ENCODE measurements around the gene DENND1C. TPM values are rescaled to one million over a fixed set of nuclear protein-coding genes. Genes with fewer than 3 reads are reported as not detected.

The DENND1C gene
- total and polyA plus RNA-seq, 2 of the 8 experiments (the other 6 are each of a cell fraction or from before 2014, with no cell fraction given): 3.6 to 4.0 TPM

- Histone ChIP-seq H3K27me3 (replicated peaks in 1 of 4; ENCODE audit: control insufficient read depth in 3 of 4, extremely low read depth in 1 of 4, insufficient read depth in 3 of 4, low read length in 3 of 4) (no peaks in the 10 kb centered on the region; a peak in 1 of 7 replicates), H2BK120ac (replicated peaks; ENCODE audit: low read depth, low read length) (no peak overlapping the region), H4K20me1 (replicated peaks in 1 of 2; ENCODE audit: control insufficient read depth in 1 of 2, insufficient read depth in 2 of 2, low read length in 2 of 2) (peaks cover 0 to 14% of the 10 kb centered on the region in 2 experiments), H3K56ac (replicated peaks; ENCODE audit: insufficient read length, low read depth, low read length) (no peak overlapping the region), H3K9ac (replicated peaks in 1 of 4; ENCODE audit: extremely low read depth in 1 of 4, low read depth in 3 of 4, low read length in 3 of 4) (no peak overlapping the region), H3K18ac (ENCODE audit: extremely low read depth, low read length) (no peak overlapping the region), H3K23ac (ENCODE audit: insufficient read length) (no peak overlapping the region), H2BK15ac (ENCODE audit: low read length) (no peak overlapping the region), H2BK5ac (ENCODE audit: low read depth, low read length) (no peak overlapping the region), H3K23me2 (ENCODE audit: low read depth, low read length) (peaks cover 8% of the 10 kb centered on the region; the same call in 1 of the 2 replicates), H3K27ac (ENCODE audit: low read depth, low read length) (no peak overlapping the region), H3K79me1 (ENCODE audit: low read depth, low read length) (no peaks in the 10 kb centered on the region; the same call in 1 of the 2 replicates), H2BK12ac (ENCODE audit: low read depth, low read length) (no peak overlapping the region), H3K36me3 (ENCODE audit: control insufficient read depth in 2 of 4, insufficient read depth in 4 of 4, low read length in 3 of 4) (peaks cover 0 to 8% (median 3%) of the 10 kb centered on the region in 4 experiments; a peak in 2 of 8 replicates), H4K8ac (ENCODE audit: extremely low read depth, insufficient read depth, low read length) (no peak overlapping the region; the same call in 1 of the 2 replicates), H3K4me2 (ENCODE audit: insufficient read depth in 1 of 2, low read depth in 2 of 2, low read length in 2 of 2) (peak overlapping the region; percentile 52 to 72; a peak in 3 of 4 replicates), H2BK20ac (ENCODE audit: low read length) (no peak overlapping the region), H3K9me3 (ENCODE audit: insufficient read depth in 2 of 2, low read depth in 1 of 2, low read length in 1 of 2) (no peaks in the 10 kb centered on the region), H4K91ac (replicated peaks; ENCODE audit: insufficient read length, low read length) (no peak overlapping the region), H2AK5ac (ENCODE audit: low read depth, low read length) (0 out of 2 replicates have a peak overlapping the region, but pooled peaks have one; percentile 24), H4K5ac (ENCODE audit: insufficient read length, low read depth, low read length) (no peak overlapping the region), H3K79me2 (ENCODE audit: control insufficient read depth in 1 of 2, insufficient read depth in 2 of 2, low read length in 2 of 2) (peaks cover 0 to 9% of the 10 kb centered on the region in 2 experiments; a peak in 2 of 4 replicates), H3K4me1 (replicated peaks in 1 of 4; ENCODE audit: control insufficient read depth in 3 of 4, insufficient read depth in 4 of 4, low read length in 3 of 4) (peaks cover 0 to 8% (median 4%) of the 10 kb centered on the region in 4 experiments; a peak in 4 of 7 replicates), H3K14ac (ENCODE audit: insufficient read length) (no peak overlapping the region), H3K4ac (replicated peaks; ENCODE audit: insufficient read length, low read depth, low read length) (no peak overlapping the region), H2AFZ (ENCODE audit: low read length) (no peak overlapping the region), H3K4me3 (ENCODE audit: extremely low read depth in 1 of 4, insufficient read depth in 2 of 4, low read depth in 3 of 4, low read length in 4 of 4) (peak overlapping the region in 1 of 4 experiments; percentile 93; a peak in 2 of 8 replicates)
- no peak for DNase-seq (ENCODE audit: low read depth in 1 of 2, low spot score in 2 of 2)
- 94% methylated on average over 8 of the region's 8 CpGs; no CpG with 5 or more reads in 1 of the 2 experiments for WGBS, 2 experiments (ENCODE audit: extremely low coverage in 1 of 2, insufficient coverage in 1 of 2, insufficient read length in 1 of 2, insufficient replicate concordance in 2 of 2, low coverage in 1 of 2, low lambda C conversion rate in 2 of 2, missing lambda C conversion rate in 1 of 2)
- ChIA-PET POLR2A (ENCODE audit: partially characterized antibody) (interaction anchor here (1.2 to 1.6 kb wide), 3 partner anchors 10 to 44 kb away, joined by 5 to 9 read pairs (median 6); no protein-coding TSS in a partner anchor), CTCF (ENCODE audit: partially characterized antibody) (interaction anchor here (2.2 kb wide), 1 partner anchor 15 kb away, joined by 7 read pairs; the partner anchor contains the start of gene DENND1C)
- no peak for TF ChIP-seq FOSL1 (IDR thresholded peaks at IDR 0.05; ENCODE audit: insufficient read depth, low read depth, low read length)
- TF ChIP-seq ASH2L (IDR thresholded peaks at IDR 0.05; ENCODE audit: low read length): no peak
- TF ChIP-seq EZH2 (IDR thresholded peaks at IDR 0.05; ENCODE audit: low read depth, low read length, severe bottlenecking): no peak
- no peak for TF ChIP-seq CTBP2 (IDR thresholded peaks at IDR 0.05; ENCODE audit: borderline replicate concordance, insufficient read depth, insufficient read length, low read length)
- TF ChIP-seq USF2 (IDR thresholded peaks at IDR 0.05; ENCODE audit: low read length): no peak
- TF ChIP-seq SRF (IDR thresholded peaks at IDR 0.05; ENCODE audit: low read depth, low read length): no peak
- no peak for TF ChIP-seq BACH1 (IDR thresholded peaks at IDR 0.05; ENCODE audit: low read length)
- no peak for TF ChIP-seq TEAD4 (IDR thresholded peaks at IDR 0.05; ENCODE audit: low read depth, low read length)
- TF ChIP-seq EP300 (IDR thresholded peaks at IDR 0.05; ENCODE audit: borderline replicate concordance in 1 of 2, low read depth in 2 of 2, low read length in 2 of 2): no peak
- TF ChIP-seq ZNF274 (IDR thresholded peaks at IDR 0.05; ENCODE audit: borderline replicate concordance, extremely low read depth, low read length): no peak
- TF ChIP-seq TAF1 (IDR thresholded peaks at IDR 0.05; ENCODE audit: low read depth, low read length): no peak
- no peak for FAIRE-seq
Observed at GRCh38 chr19:6465663-6466062, 15.9 kb downstream of the DENND1C start.
